Keratinocyte (primary cell): ENCODE measurements around the gene ZP1. TPM values are rescaled to one million over a fixed set of nuclear protein-coding genes. Genes with fewer than 3 reads are reported as not detected.

Source experiments
- DNase-seq: peaks from one replicate; pipeline ENCODE4 v3.0.0-alpha.2; 2011; ENCODE audit warnings: low read depth, missing footprints, low spot score
- FAIRE-seq: peaks from 2 replicates; lab custom pipeline; 2011; peaks lifted over from hg19 to GRCh38; lab: Jason Lieb, UNC
- H2AFZ ChIP-seq: 2 replicates; pipeline ENCODE4 v1.6.0; 2012; ENCODE audit warnings: low read length, control low read depth, inconsistent platforms; ENCODE audit not compliant: control insufficient read depth
- H3K27ac ChIP-seq: 2 replicates; pipeline ENCODE4 v1.5.1; 2011; ENCODE audit warnings: low read length; ENCODE audit not compliant: control insufficient read depth, insufficient read depth
- H3K27me3 ChIP-seq: 3 replicates; pipeline ENCODE4 v1.6.0; 2011; ENCODE audit warnings: low read length; ENCODE audit not compliant: control insufficient read depth, insufficient read depth; ENCODE audit errors: extremely low read depth
- H3K36me3 ChIP-seq, 2 experiments: 2 replicates in 1 of 2; 3 replicates in 1 of 2; pipeline ENCODE4 v1.5.1; 2011; ENCODE audit warnings: low read length in 2 of 2, mild to moderate bottlenecking in 1 of 2; ENCODE audit not compliant: control insufficient read depth in 2 of 2, insufficient read depth in 2 of 2; ENCODE audit errors: extremely low read depth in 1 of 2
- H3K4me1 ChIP-seq: 3 replicates; pipeline ENCODE4 v1.5.1; 2011; ENCODE audit warnings: low read length; ENCODE audit not compliant: control insufficient read depth, insufficient read depth; ENCODE audit errors: extremely low read depth
- H3K4me2 ChIP-seq: 3 replicates; pipeline ENCODE4 v1.6.0; 2011; ENCODE audit warnings: low read depth, low read length; ENCODE audit not compliant: control insufficient read depth, insufficient read depth; ENCODE audit errors: extremely low read depth
- H3K4me3 ChIP-seq, 3 experiments: fragments of 200-600 bp in 1 of 3; sonication (generic) in 1 of 3; 2 replicates in 2 of 3; 3 replicates in 1 of 3; pipeline ENCODE4 v1.5.1; 2011 to 2016; ENCODE audit warnings: low read length in 3 of 3, mild to moderate bottlenecking in 3 of 3, control low read depth in 2 of 3, inconsistent platforms in 1 of 3, low read depth in 1 of 3, mixed read lengths in 1 of 3, mixed run types in 1 of 3, moderate library complexity in 1 of 3; ENCODE audit not compliant: control insufficient read depth in 2 of 3, insufficient read depth in 2 of 3; ENCODE audit errors: extremely low read depth in 1 of 3
- H3K79me2 ChIP-seq: 2 replicates; pipeline ENCODE4 v1.6.0; 2012; ENCODE audit warnings: low read length; ENCODE audit not compliant: control insufficient read depth, insufficient read depth
- H3K9ac ChIP-seq: 3 replicates; pipeline ENCODE4 v1.6.0; 2011; ENCODE audit warnings: low read length; ENCODE audit not compliant: control insufficient read depth, insufficient read depth; ENCODE audit errors: extremely low read depth
- H3K9me1 ChIP-seq: 3 replicates; pipeline ENCODE4 v1.6.0; 2011; ENCODE audit warnings: low read length; ENCODE audit not compliant: control insufficient read depth, insufficient read depth; ENCODE audit errors: extremely low read depth
- H3K9me3 ChIP-seq: 2 replicates; pipeline ENCODE4 v1.5.1; 2012; ENCODE audit warnings: low read depth, low read length; ENCODE audit not compliant: control insufficient read depth
- H4K20me1 ChIP-seq: 3 replicates; pipeline ENCODE4 v1.6.0; 2011; ENCODE audit warnings: low read length; ENCODE audit not compliant: control insufficient read depth, insufficient read depth; ENCODE audit errors: extremely low read depth
- EZH2 ChIP-seq: IDR thresholded peaks from one replicate; pipeline ENCODE4 v1.6.1; 2012; ENCODE audit warnings: inconsistent platforms, mild to moderate bottlenecking, low read length, moderate library complexity
- dilution Hi-C: fragments of 300-500 bp; cut with MboI; formaldehyde crosslinking; loops from one replicate; pipeline ENCODE4 v1.7.0; 2020; ENCODE audit warnings: low sequenced_read_pairs; ENCODE audit not compliant: extremely low pct_ligation_motif_present
- polyA plus RNA-seq, 5 experiments: library from polyadenylated mRNA; depleted of rRNA in 3 of 5; stranded (reverse) in 3 of 5; stranded (forward) in 1 of 5; unstranded in 1 of 5; fragments of >200 nt; gene quantifications; 1 replicate in 1 of 5; 2 replicates in 3 of 5; 3 replicates in 1 of 5; pipeline versions ENCODE4 v1.2.1 to v1.2.3, GENCODE V29; 2011 to 2012; ENCODE audit warnings: missing spikeins in 2 of 5, low read depth in 1 of 5, low replicate concordance in 1 of 5
- TF ChIP-seq, protein P1 (sequence below), 3 experiments: IDR thresholded peaks in 1 of 3; conservative IDR thresholded peaks in 1 of 3; optimal IDR thresholded peaks in 1 of 3; 2 replicates in 2 of 3; 3 replicates in 1 of 3; pipeline versions ENCODE3 to v1.5.1; 2011; ENCODE audit warnings: low read length in 3 of 3, mild to moderate bottlenecking in 3 of 3, moderate library complexity in 2 of 3, control low read depth in 1 of 3, inconsistent platforms in 1 of 3; ENCODE audit not compliant: insufficient read depth in 2 of 3; ENCODE audit errors: extremely low read depth in 1 of 3

Gene ZP1
- polyA plus RNA-seq, 1 donor (not counting 4 experiments of a cell fraction or from before 2014, with no cell fraction given), result not detected

DNA sequence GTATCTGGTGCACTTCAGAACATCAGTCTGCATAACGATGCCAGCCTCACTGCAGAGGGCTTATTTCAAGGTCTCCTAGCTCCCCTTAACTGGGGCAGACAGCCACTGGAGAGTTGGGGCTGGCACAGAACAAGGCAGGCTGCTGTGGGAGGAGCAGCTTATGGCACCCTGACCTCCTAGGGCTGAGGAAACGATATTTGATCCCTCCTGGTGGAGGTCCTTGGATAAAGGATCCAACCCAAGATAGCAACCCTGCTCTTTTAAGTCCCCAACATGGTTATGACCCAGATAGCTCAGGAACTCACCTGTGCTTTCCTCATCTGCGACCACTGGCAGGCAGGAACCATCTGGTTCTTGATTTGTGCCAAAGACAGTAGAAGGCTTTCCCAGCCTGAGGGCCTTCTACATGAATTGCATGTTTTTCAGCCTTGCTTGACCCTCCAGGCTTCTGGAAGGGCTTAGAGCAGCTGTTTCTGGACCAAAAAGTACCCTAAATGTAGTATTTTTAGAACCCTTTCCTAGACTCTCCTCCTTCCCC lies 49.4 kb downstream of the ZP1 start:
- dilution Hi-C loops, result no loop called here
- peaks cover 4% of the 10 kb centered on the region for H3K9me1 ChIP-seq
- no peak overlapping the region for H2AFZ ChIP-seq
- FAIRE-seq (no peak), DNase-seq (no peak)
- peak overlapping the region; percentile 68 for H3K27ac ChIP-seq
- H3K4me1 ChIP-seq, result peaks cover 52% of the 10 kb centered on the region
- H3K4me3 ChIP-seq, result no peak overlapping the region
- H3K9ac ChIP-seq, result peak overlapping the region; percentile 19
- no peaks in the 10 kb centered on the region for H3K27me3 ChIP-seq
- H3K79me2 ChIP-seq, result peaks cover 38% of the 10 kb centered on the region
- no peak for TF ChIP-seq EZH2
- TF ChIP-seq, protein P1, sequence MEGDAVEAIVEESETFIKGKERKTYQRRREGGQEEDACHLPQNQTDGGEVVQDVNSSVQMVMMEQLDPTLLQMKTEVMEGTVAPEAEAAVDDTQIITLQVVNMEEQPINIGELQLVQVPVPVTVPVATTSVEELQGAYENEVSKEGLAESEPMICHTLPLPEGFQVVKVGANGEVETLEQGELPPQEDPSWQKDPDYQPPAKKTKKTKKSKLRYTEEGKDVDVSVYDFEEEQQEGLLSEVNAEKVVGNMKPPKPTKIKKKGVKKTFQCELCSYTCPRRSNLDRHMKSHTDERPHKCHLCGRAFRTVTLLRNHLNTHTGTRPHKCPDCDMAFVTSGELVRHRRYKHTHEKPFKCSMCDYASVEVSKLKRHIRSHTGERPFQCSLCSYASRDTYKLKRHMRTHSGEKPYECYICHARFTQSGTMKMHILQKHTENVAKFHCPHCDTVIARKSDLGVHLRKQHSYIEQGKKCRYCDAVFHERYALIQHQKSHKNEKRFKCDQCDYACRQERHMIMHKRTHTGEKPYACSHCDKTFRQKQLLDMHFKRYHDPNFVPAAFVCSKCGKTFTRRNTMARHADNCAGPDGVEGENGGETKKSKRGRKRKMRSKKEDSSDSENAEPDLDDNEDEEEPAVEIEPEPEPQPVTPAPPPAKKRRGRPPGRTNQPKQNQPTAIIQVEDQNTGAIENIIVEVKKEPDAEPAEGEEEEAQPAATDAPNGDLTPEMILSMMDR (optimal IDR thresholded peaks at IDR 0.05 in 1 of 3, IDR thresholded peaks at IDR 0.05 in 1 of 3, conservative IDR thresholded peaks at IDR 0.05 in 1 of 3; ENCODE audit: extremely low read depth in 1 of 3, insufficient read depth in 2 of 3, low read length in 3 of 3), result no peak
- H3K9me3 ChIP-seq, result no peaks in the 10 kb centered on the region
- peaks cover 14% of the 10 kb centered on the region in 2 experiments for H3K36me3 ChIP-seq
- H4K20me1 ChIP-seq, result peaks cover 2% of the 10 kb centered on the region
- peak overlapping the region; percentile 7 for H3K4me2 ChIP-seq

DNA sequence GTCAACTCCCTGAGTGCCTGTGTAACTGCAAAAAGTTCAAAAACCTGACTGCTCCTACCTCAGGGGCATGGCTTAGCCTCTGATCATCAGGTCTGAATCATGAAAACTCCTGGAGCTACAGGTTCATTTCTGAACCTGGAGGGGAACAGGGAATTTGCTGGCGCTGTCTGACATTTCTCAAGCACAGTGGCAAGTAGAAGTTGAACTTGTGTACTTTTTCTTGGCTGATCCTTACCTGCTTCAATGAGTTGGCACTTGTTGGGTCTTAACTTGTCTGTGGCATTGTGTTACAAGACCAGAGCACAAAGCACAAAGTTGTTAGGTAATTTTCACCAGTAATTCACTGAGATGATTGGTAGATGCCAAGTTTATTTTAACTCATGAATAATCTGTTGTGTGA lies 49.9 kb downstream of the ZP1 start:
- TF ChIP-seq, protein P1 (optimal IDR thresholded peaks at IDR 0.05 in 1 of 3, IDR thresholded peaks at IDR 0.05 in 1 of 3, conservative IDR thresholded peaks at IDR 0.05 in 1 of 3; ENCODE audit: extremely low read depth in 1 of 3, insufficient read depth in 2 of 3, low read length in 3 of 3), result no peak
- no peak for TF ChIP-seq EZH2
- no peak overlapping the region for H3K4me3 ChIP-seq
- peak; percentile 65 for DNase-seq
- peaks cover 2% of the 10 kb centered on the region for H4K20me1 ChIP-seq
- peaks cover 15 to 17% of the 10 kb centered on the region in 2 experiments for H3K36me3 ChIP-seq
- peak; percentile 34 for FAIRE-seq
- no peak overlapping the region for H3K9ac ChIP-seq
- no peaks in the 10 kb centered on the region for H3K9me3 ChIP-seq
- H3K27me3 ChIP-seq, result no peaks in the 10 kb centered on the region
- H3K4me1 ChIP-seq, result peaks cover 52% of the 10 kb centered on the region
- no peak overlapping the region for H2AFZ ChIP-seq
- peak overlapping the region; percentile 7 for H3K4me2 ChIP-seq
- peaks cover 38% of the 10 kb centered on the region for H3K79me2 ChIP-seq
- H3K9me1 ChIP-seq, result peaks cover 4% of the 10 kb centered on the region
- peak overlapping the region; percentile 68 for H3K27ac ChIP-seq
- dilution Hi-C loops, result no loop called here
